Thymus (tissue), 11 donors: Measurements from ENCODE around the gene APBB1. TPM values are rescaled to one million over a fixed set of nuclear protein-coding genes. Genes with fewer than 3 reads are reported as not detected.

ENCODE experiments used
- DNase-seq, 9 donors: peaks; one replicate each; pipeline ENCODE4 v3.0.0-alpha.2; 2013; ENCODE audit warnings: low spot score in 9 of 9, low read depth in 6 of 9, missing footprints in 1 of 9
- H3K27ac ChIP-seq, 2 donors: one replicate each; pipeline ENCODE4 v1.5.1; 2013; ENCODE audit warnings: control low read depth in 1 of 2, low read depth in 1 of 2, low read length in 1 of 2, mild to moderate bottlenecking in 1 of 2, moderate library complexity in 1 of 2
- H3K27me3 ChIP-seq, 2 donors: one replicate each; pipeline ENCODE4 v1.5.1; 2013; ENCODE audit warnings: low read length in 1 of 2; ENCODE audit not compliant: control insufficient read depth in 2 of 2, insufficient read depth in 1 of 2
- H3K36me3 ChIP-seq, 2 donors: one replicate each; pipeline ENCODE4 v1.5.1; 2013; ENCODE audit warnings: low read length in 1 of 2, mild to moderate bottlenecking in 1 of 2, moderate library complexity in 1 of 2; ENCODE audit not compliant: control insufficient read depth in 2 of 2, insufficient read depth in 2 of 2
- H3K4me1 ChIP-seq, 2 donors: one replicate each; pipeline ENCODE4 v1.5.1; 2013; ENCODE audit warnings: low read length in 2 of 2; ENCODE audit not compliant: control insufficient read depth in 2 of 2, insufficient read depth in 2 of 2
- H3K4me3 ChIP-seq, 2 donors: one replicate each; pipeline ENCODE4 v1.5.1; 2013; ENCODE audit warnings: low read length in 2 of 2, control low read depth in 1 of 2, mild to moderate bottlenecking in 1 of 2
- H3K9me3 ChIP-seq, 2 donors: one replicate each; pipeline ENCODE4 v1.5.1; 2013; ENCODE audit warnings: low read length in 1 of 2, mild to moderate bottlenecking in 1 of 2; ENCODE audit not compliant: control insufficient read depth in 2 of 2, insufficient read depth in 1 of 2
- WGBS: extraction: QIAGEN DNeasy Blood & Tissue Kit; methylation state at CpG from one replicate; pipeline ENCODE4 v1.1.7; 2013; 5-methylcytosine and 5-hydroxymethylcytosine counted together
- polyA plus RNA-seq: library from polyadenylated mRNA; stranded (reverse); fragments of 200-250 nt; gene quantifications from one replicate; pipeline ENCODE4 v1.2.3, GENCODE V29; 2013
- total RNA-seq: library from RNA; stranded (reverse); fragments of 120-200 nt; gene quantifications from one replicate; pipeline ENCODE4 v1.2.4, GENCODE V29; 2013
- donor health status: healthy.

APBB1 gene
- total and polyA plus RNA-seq, 2 donors, result 47.0 to 70.6 TPM

GRCh38 chr11:6431861-6432260 is 13.0 kb upstream of the APBB1 start:
- no peak for DNase-seq
- Histone ChIP-seq H3K4me3 (no peak overlapping the region), H3K27ac (no peak overlapping the region), H3K9me3 (no peaks in the 10 kb centered on the region), H3K4me1 (peaks cover 0 to 2% of the 10 kb centered on the region in 2 donors), H3K36me3 (no peaks in the 10 kb centered on the region), H3K27me3 (peaks cover 0 to 2% of the 10 kb centered on the region in 2 donors)
- WGBS, result 94% methylated on average over 3 of the region's 3 CpGs

- peaks cover 6 to 29% of the 10 kb centered on the region in 2 donors for H3K27me3 ChIP-seq
- no peaks in the 10 kb centered on the region for H3K9me3 ChIP-seq
- H3K4me1 ChIP-seq, result no peaks in the 10 kb centered on the region
- no peaks in the 10 kb centered on the region for H3K36me3 ChIP-seq
- H3K4me3 ChIP-seq, result no peak overlapping the region
- DNase-seq, result no peak
- H3K27ac ChIP-seq, result no peak overlapping the region
Measured at GRCh38 chr11:6427516-6427915, 8.6 kb upstream of the APBB1 start.

- no peak for DNase-seq
- H3K27me3 ChIP-seq, result peaks cover 9 to 68% of the 10 kb centered on the region in 2 donors
- no peaks in the 10 kb centered on the region for H3K36me3 ChIP-seq
- peaks cover 15 to 22% of the 10 kb centered on the region in 2 donors for H3K4me1 ChIP-seq
- 97% methylated on average over 3 of the region's 3 CpGs for WGBS
- no peak overlapping the region for H3K27ac ChIP-seq
- H3K4me3 ChIP-seq, result no peak overlapping the region
- H3K9me3 ChIP-seq, result no peaks in the 10 kb centered on the region
Measured at GRCh38 chr11:6420677-6421076, 1.8 kb upstream of the APBB1 start.

GRCh38 chr11:6418557-6419008 is 311 bp downstream of the APBB1 start:
- Histone ChIP-seq H3K4me3 (peak overlapping the region; percentile 64 to 97), H3K36me3 (no peaks in the 10 kb centered on the region), H3K9me3 (peaks cover 0 to 3% of the 10 kb centered on the region in 2 donors), H3K4me1 (peaks cover 36 to 41% of the 10 kb centered on the region in 2 donors), H3K27me3 (peaks cover 7 to 56% of the 10 kb centered on the region in 2 donors), H3K27ac (peak overlapping the region; percentile 26 to 90)
- WGBS, result 7% methylated on average over 38 of the region's 38 CpGs
- no peak for DNase-seq

GRCh38 chr11:6417907-6418556 is 862 bp downstream of the APBB1 start:
- Histone ChIP-seq H3K27me3 (peaks cover 5 to 52% of the 10 kb centered on the region in 2 donors), H3K36me3 (no peaks in the 10 kb centered on the region), H3K4me3 (peak overlapping the region; percentile 64 to 97), H3K9me3 (peaks cover 0 to 3% of the 10 kb centered on the region in 2 donors), H3K27ac (peak overlapping the region; percentile 26 to 90), H3K4me1 (peaks cover 41 to 42% of the 10 kb centered on the region in 2 donors)
- 79% methylated on average over 7 of the region's 7 CpGs for WGBS
- no peak for DNase-seq

GRCh38 chr11:6415797-6416196 is 3.1 kb downstream of the APBB1 start:
- H3K27ac ChIP-seq, result no peak overlapping the region
- peaks cover 3 to 36% of the 10 kb centered on the region in 2 donors for H3K27me3 ChIP-seq
- no peak for DNase-seq
- H3K9me3 ChIP-seq, result peaks cover 0 to 3% of the 10 kb centered on the region in 2 donors
- WGBS, result 91% methylated on average over 6 of the region's 6 CpGs
- H3K4me1 ChIP-seq, result peaks cover 41 to 49% of the 10 kb centered on the region in 2 donors
- peaks cover 7 to 11% of the 10 kb centered on the region in 2 donors for H3K36me3 ChIP-seq
- H3K4me3 ChIP-seq, result no peak overlapping the region

- WGBS, result 79% methylated on average over 3 of the region's 3 CpGs
- Histone ChIP-seq H3K27ac (peak overlapping the region in 1 of 2 donors; percentile 54), H3K27me3 (peaks cover 0 to 27% of the 10 kb centered on the region in 2 donors), H3K4me1 (peaks cover 39 to 48% of the 10 kb centered on the region in 2 donors), H3K9me3 (peaks cover 0 to 3% of the 10 kb centered on the region in 2 donors), H3K4me3 (no peak overlapping the region), H3K36me3 (peaks cover 15 to 20% of the 10 kb centered on the region in 2 donors)
- no peak for DNase-seq
Measured at GRCh38 chr11:6414874-6415328, 4.0 kb downstream of the APBB1 start.

- peaks cover 0 to 3% of the 10 kb centered on the region in 2 donors for H3K9me3 ChIP-seq
- peaks cover 16 to 30% of the 10 kb centered on the region in 2 donors for H3K36me3 ChIP-seq
- peaks cover 0 to 18% of the 10 kb centered on the region in 2 donors for H3K27me3 ChIP-seq
- 78% methylated on average over 12 of the region's 12 CpGs for WGBS
- H3K4me3 ChIP-seq, result no peak overlapping the region
- H3K4me1 ChIP-seq, result peaks cover 35 to 42% of the 10 kb centered on the region in 2 donors
- peak in 4 of 9 donors; percentile 54 to 83 (median 60) for DNase-seq
- H3K27ac ChIP-seq, result peak overlapping the region; percentile 66 to 82
Measured at GRCh38 chr11:6413791-6414201, 5.1 kb downstream of the APBB1 start.

GRCh38 chr11:6411594-6412031 is 7.3 kb downstream of the APBB1 start:
- Histone ChIP-seq H3K9me3 (peaks cover 0 to 3% of the 10 kb centered on the region in 2 donors), H3K27ac (no peak overlapping the region), H3K4me3 (no peak overlapping the region), H3K4me1 (peaks cover 28 to 40% of the 10 kb centered on the region in 2 donors), H3K36me3 (peaks cover 20 to 30% of the 10 kb centered on the region in 2 donors), H3K27me3 (no peaks in the 10 kb centered on the region)
- 96% methylated on average over 10 of the region's 10 CpGs for WGBS
- DNase-seq, result no peak
